Endothelial cell of umbilical vein (primary cell): ENCODE results near the gene AQP3. TPM values are rescaled to one million over a fixed set of nuclear protein-coding genes. Genes with fewer than 3 reads are reported as not detected.

Experiments
- BruUV-seq: library from RNA; stranded (reverse); fragments of 400-500 nt; replicated peaks from 2 replicates; lab custom pipeline; 2021; lab: Mats Ljungman, UMichigan
- CTCF ChIA-PET: fragments of 300-600, 350-600 bp; sonication (Branson Sonifier 250); formaldehyde crosslinking; loops from one replicate; lab custom pipeline; 2021; ENCODE audit warnings: antibody characterized with exemption, inconsistent platforms; lab: Charles Lee
- POLR2A ChIA-PET: fragments of 300-600, 350-600 bp; sonication (Branson Sonifier 250); formaldehyde crosslinking; loops from one replicate; lab custom pipeline; 2021; ENCODE audit warnings: antibody characterized with exemption, inconsistent platforms; lab: Charles Lee
- DNase-seq: peaks from one replicate; pipeline ENCODE4 v3.0.0-alpha.2; 2011; ENCODE audit warnings: low read depth, low spot score
- FAIRE-seq: peaks from 2 replicates; lab custom pipeline; 2011; peaks lifted over from hg19 to GRCh38; lab: Jason Lieb, UNC
- H2AFZ ChIP-seq: 2 replicates; pipeline ENCODE4 v1.6.0; 2012; ENCODE audit warnings: low read depth, low read length, control low read depth, inconsistent platforms
- H3K27ac ChIP-seq: 2 replicates; pipeline ENCODE4 v1.5.1; 2011; ENCODE audit warnings: low read depth, mild to moderate bottlenecking, control low read depth, low read length, moderate library complexity; ENCODE audit not compliant: insufficient read depth
- H3K27me3 ChIP-seq, 2 experiments: 2 replicates each; pipeline versions ENCODE4 v1.6.0 to v1.6.1; 2011; ENCODE audit warnings: low read length in 2 of 2, mixed read lengths in 1 of 2; ENCODE audit not compliant: control insufficient read depth in 2 of 2, insufficient read depth in 2 of 2
- H3K36me3 ChIP-seq, 2 experiments: 2 replicates in 1 of 2; 3 replicates in 1 of 2; pipeline ENCODE4 v1.5.1; 2011; ENCODE audit warnings: low read length in 2 of 2, mild to moderate bottlenecking in 1 of 2, moderate library complexity in 1 of 2; ENCODE audit not compliant: control insufficient read depth in 2 of 2, insufficient read depth in 2 of 2; ENCODE audit errors: extremely low read depth in 1 of 2
- H3K4me1 ChIP-seq: 3 replicates; pipeline ENCODE4 v1.5.1; 2011; ENCODE audit warnings: mild to moderate bottlenecking, low read length; ENCODE audit not compliant: control insufficient read depth, insufficient read depth; ENCODE audit errors: extremely low read depth
- H3K4me2 ChIP-seq: 2 replicates; pipeline ENCODE4 v1.6.1; 2011; ENCODE audit warnings: low read length, control low read depth, mixed read lengths; ENCODE audit not compliant: insufficient read depth
- H3K4me3 ChIP-seq, 3 experiments: fragments of 200-600 bp in 1 of 3; sonication (generic), shearing (Covaris generic) in 1 of 3; replicated peaks in 1 of 3; 2 replicates each; pipeline ENCODE4 v1.5.1; 2011 to 2016; ENCODE audit warnings: control low read depth in 3 of 3, low read length in 3 of 3, mild to moderate bottlenecking in 2 of 3, inconsistent platforms in 1 of 3, low read depth in 1 of 3, moderate library complexity in 1 of 3; ENCODE audit not compliant: insufficient read depth in 1 of 3
- H3K79me2 ChIP-seq: 2 replicates; pipeline ENCODE4 v1.6.0; 2012; ENCODE audit warnings: low read length, inconsistent platforms; ENCODE audit not compliant: control insufficient read depth, insufficient read depth
- H3K9ac ChIP-seq: replicated peaks from 2 replicates; pipeline ENCODE3; 2011; ENCODE audit warnings: low read length, control low read depth; ENCODE audit not compliant: insufficient read depth; ENCODE audit errors: extremely low read depth
- H3K9me1 ChIP-seq: replicated peaks from 3 replicates; pipeline ENCODE4 v1.6.0; 2011; ENCODE audit warnings: mild to moderate bottlenecking, low read length; ENCODE audit not compliant: control insufficient read depth, insufficient read depth; ENCODE audit errors: extremely low read depth
- H3K9me3 ChIP-seq: replicated peaks from 2 replicates; pipeline ENCODE4 v1.5.1; 2012; ENCODE audit warnings: low read length, inconsistent platforms; ENCODE audit not compliant: control insufficient read depth, insufficient read depth
- H4K20me1 ChIP-seq: replicated peaks from 2 replicates; pipeline ENCODE3; 2011; ENCODE audit warnings: mild to moderate bottlenecking, low read length; ENCODE audit not compliant: control insufficient read depth, insufficient read depth; ENCODE audit errors: extremely low read depth
- EZH2 ChIP-seq: IDR thresholded peaks from 2 replicates; pipeline ENCODE4 v1.6.1; 2012; ENCODE audit warnings: borderline replicate concordance, low read depth, mild to moderate bottlenecking, moderate library complexity, low read length, inconsistent platforms; ENCODE audit not compliant: severe bottlenecking
- FOS ChIP-seq: IDR thresholded peaks from 2 replicates; pipeline ENCODE4 v1.6.1; 2011; ENCODE audit warnings: mild to moderate bottlenecking, low read length, moderate library complexity, borderline replicate concordance; ENCODE audit not compliant: insufficient read depth
- GATA2 ChIP-seq: IDR thresholded peaks from 2 replicates; pipeline ENCODE4 v1.7.0; 2011; ENCODE audit warnings: low read depth, mild to moderate bottlenecking, moderate library complexity, mixed read lengths, low read length; ENCODE audit not compliant: insufficient read length, insufficient read depth
- JUN ChIP-seq: IDR thresholded peaks from 2 replicates; pipeline ENCODE4 v1.6.1; 2011; ENCODE audit warnings: borderline replicate concordance, low read depth; ENCODE audit not compliant: insufficient read length, insufficient read depth
- MYC ChIP-seq: IDR thresholded peaks from one replicate; pipeline ENCODE4 v1.6.1; 2011; ENCODE audit warnings: mild to moderate bottlenecking, low read depth, low read length
- POLR2A ChIP-seq: IDR thresholded peaks from 2 replicates; pipeline ENCODE4 v1.6.1; 2012; ENCODE audit warnings: low read depth, mild to moderate bottlenecking, control low read depth, low read length
- POLR2AphosphoS5 ChIP-seq: IDR thresholded peaks from 2 replicates; pipeline ENCODE4 v1.6.1; 2012; ENCODE audit warnings: low read depth, mild to moderate bottlenecking, control low read depth, low read length, moderate library complexity; ENCODE audit not compliant: insufficient read depth
- dilution Hi-C: fragments of 300-500 bp; cut with MboI; formaldehyde crosslinking; loops from one replicate; pipeline ENCODE4 v1.15.0; 2019; ENCODE audit warnings: low sequenced_read_pairs; ENCODE audit not compliant: extremely low pct_ligation_motif_present
- intact Hi-C: fragments of 100-400 bp; cut with micrococcal nuclease; formaldehyde crosslinking; loops from one replicate; pipeline ENCODE4 v1.10.0; 2022
- polyA plus RNA-seq, 4 experiments: library from polyadenylated mRNA; depleted of rRNA in 3 of 4; stranded (reverse) in 3 of 4; unstranded in 1 of 4; fragments of >200 nt; gene quantifications; 2 replicates each; pipeline versions ENCODE4 v1.2.1 to v1.2.3, GENCODE V29; 2011 to 2012; ENCODE audit warnings: missing spikeins in 1 of 4
- total RNA-seq: library from RNA; stranded (reverse); gene quantifications from 2 replicates; pipeline ENCODE4 v1.2.3, GENCODE V29; 2021
- TF ChIP-seq, protein P1 (sequence below), 2 donors: IDR thresholded peaks; 1 replicate in 1 of 2; 2 replicates in 1 of 2; pipeline ENCODE4 v1.5.1; 2011; ENCODE audit warnings: low read length in 2 of 2, mild to moderate bottlenecking in 2 of 2, moderate library complexity in 2 of 2, control low read depth in 1 of 2, inconsistent platforms in 1 of 2, low read depth in 1 of 2; ENCODE audit not compliant: insufficient read depth in 1 of 2; ENCODE audit errors: extremely low read depth in 1 of 2
- TF ChIP-seq, protein P2 (sequence below): IDR thresholded peaks from 2 replicates; pipeline ENCODE4 v1.6.1; 2011; ENCODE audit not compliant: insufficient read depth, insufficient read length

AQP3 gene
- total and polyA plus RNA-seq, 2 donors (not counting 3 experiments of a cell fraction or from before 2014, with no cell fraction given) = 0.93 to 1.8 TPM

DNA sequence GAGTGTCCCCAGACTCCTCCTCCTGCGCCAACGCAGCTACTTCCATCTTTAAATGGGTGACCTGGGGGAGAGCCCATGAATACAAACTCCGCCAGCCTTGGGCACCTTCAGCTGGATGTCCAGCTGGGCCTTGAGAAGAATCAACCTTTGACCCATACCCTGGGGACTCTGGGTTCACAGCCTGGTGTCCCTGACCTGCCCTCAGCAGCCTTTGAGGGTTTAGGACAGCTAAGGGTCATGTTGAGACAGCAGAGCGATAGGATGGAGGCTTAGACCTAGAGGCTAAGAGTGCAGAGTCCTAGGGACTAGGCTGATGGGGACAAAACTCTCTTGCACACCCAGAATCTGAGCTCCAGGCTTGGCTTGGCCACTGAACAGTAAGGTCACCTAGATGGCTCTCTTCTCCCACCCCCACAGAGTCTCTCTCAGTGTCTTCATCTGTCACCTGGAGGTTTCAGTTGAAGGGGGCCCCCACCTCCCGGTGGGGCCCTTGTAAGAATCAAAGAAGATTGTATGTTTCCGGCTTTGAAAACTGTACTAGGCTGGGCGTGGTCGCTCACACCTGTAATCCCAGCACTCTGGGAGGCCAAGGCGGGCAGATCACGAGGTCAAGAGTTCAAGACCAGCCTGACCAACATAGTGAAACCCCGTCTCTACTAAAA, 6.7 kb upstream of the AQP3 start:
- H2AFZ ChIP-seq = no peak overlapping the region

More for the DNA sequence above, 6.7 kb upstream of the AQP3 start:
- H3K9me3 ChIP-seq = no peaks in the 10 kb centered on the region
- intact Hi-C loops = loop anchor here (1.0 to 5.0 kb wide), 2 partner anchors 47 to 63 kb away; no protein-coding TSS in a partner anchor
- no peaks in the 10 kb centered on the region for H3K27me3 ChIP-seq
- ChIA-PET CTCF (interaction anchor here (1.1 to 5.5 kb wide), 12 partner anchors 10 to 133 kb away, joined by 6 to 121 read pairs (median 22); partner anchors contain the start of gene NOL6), POLR2A (interaction anchor here (1.6 kb wide), 1 partner anchor 63 kb away, joined by 3 read pairs; no protein-coding TSS in a partner anchor)
- H4K20me1 ChIP-seq = no peaks in the 10 kb centered on the region
- BruUV-seq = no TSS peak
- H3K4me2 ChIP-seq = no peak overlapping the region
- DNase-seq = no peak
- H3K36me3 ChIP-seq = no peaks in the 10 kb centered on the region
- no peaks in the 10 kb centered on the region for H3K79me2 ChIP-seq
- FAIRE-seq = no peak
- no peak overlapping the region for H3K4me3 ChIP-seq
- no peak overlapping the region for H3K9ac ChIP-seq
- no peak overlapping the region for H3K27ac ChIP-seq
- peaks cover 20% of the 10 kb centered on the region for H3K4me1 ChIP-seq
- TF ChIP-seq MYC (no peak), POLR2AphosphoS5 (no peak), GATA2 (no peak), JUN (no peak), EZH2 (no peak), FOS (no peak), POLR2A (no peak)
- TF ChIP-seq, protein P1, sequence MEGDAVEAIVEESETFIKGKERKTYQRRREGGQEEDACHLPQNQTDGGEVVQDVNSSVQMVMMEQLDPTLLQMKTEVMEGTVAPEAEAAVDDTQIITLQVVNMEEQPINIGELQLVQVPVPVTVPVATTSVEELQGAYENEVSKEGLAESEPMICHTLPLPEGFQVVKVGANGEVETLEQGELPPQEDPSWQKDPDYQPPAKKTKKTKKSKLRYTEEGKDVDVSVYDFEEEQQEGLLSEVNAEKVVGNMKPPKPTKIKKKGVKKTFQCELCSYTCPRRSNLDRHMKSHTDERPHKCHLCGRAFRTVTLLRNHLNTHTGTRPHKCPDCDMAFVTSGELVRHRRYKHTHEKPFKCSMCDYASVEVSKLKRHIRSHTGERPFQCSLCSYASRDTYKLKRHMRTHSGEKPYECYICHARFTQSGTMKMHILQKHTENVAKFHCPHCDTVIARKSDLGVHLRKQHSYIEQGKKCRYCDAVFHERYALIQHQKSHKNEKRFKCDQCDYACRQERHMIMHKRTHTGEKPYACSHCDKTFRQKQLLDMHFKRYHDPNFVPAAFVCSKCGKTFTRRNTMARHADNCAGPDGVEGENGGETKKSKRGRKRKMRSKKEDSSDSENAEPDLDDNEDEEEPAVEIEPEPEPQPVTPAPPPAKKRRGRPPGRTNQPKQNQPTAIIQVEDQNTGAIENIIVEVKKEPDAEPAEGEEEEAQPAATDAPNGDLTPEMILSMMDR (IDR thresholded peaks at IDR 0.05; ENCODE audit: extremely low read depth in 1 of 2, insufficient read depth in 1 of 2, low read depth in 1 of 2, low read length in 2 of 2) = no peak
- TF ChIP-seq, protein P2, sequence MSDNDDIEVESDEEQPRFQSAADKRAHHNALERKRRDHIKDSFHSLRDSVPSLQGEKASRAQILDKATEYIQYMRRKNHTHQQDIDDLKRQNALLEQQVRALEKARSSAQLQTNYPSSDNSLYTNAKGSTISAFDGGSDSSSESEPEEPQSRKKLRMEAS = no peak
- H3K9me1 ChIP-seq = no peaks in the 10 kb centered on the region
- dilution Hi-C loops = no loop called here
